ENCODE results near the gene ATP2C2.

ATP2C2 gene

GRCh38 chr16:84461413-84462295, 93.3 kb downstream of the ATP2C2 start:
- no peak overlapping the region for H3K4me3 ChIP-seq (ENCODE audit: low read length)

GRCh38 chr16:84462296-84463210, 94.2 kb downstream of the ATP2C2 start:
- Histone ChIP-seq H3K9me3 (replicated peaks; ENCODE audit: insufficient read depth, low read length) (no peaks in the 10 kb centered on the region), H2AFZ (ENCODE audit: low read length) (no peak overlapping the region), H3K9ac (ENCODE audit: low read length) (no peak overlapping the region), H3K9me2 (replicated peaks; ENCODE audit: insufficient read depth, low read length) (no peaks in the 10 kb centered on the region), H4K20me1 (ENCODE audit: insufficient read depth, low read length) (no peaks in the 10 kb centered on the region), H3K36me3 (replicated peaks; ENCODE audit: insufficient read depth, low read length) (no peaks in the 10 kb centered on the region), H3K27me3 (replicated peaks; ENCODE audit: insufficient read depth, low read length) (no peaks in the 10 kb centered on the region), H3K79me2 (ENCODE audit: low read length) (no peaks in the 10 kb centered on the region), H3K4me2 (ENCODE audit: low read depth, low read length) (no peak overlapping the region), H3K27ac (ENCODE audit: low read length) (no peak overlapping the region), H3F3A (ENCODE audit: insufficient read depth, low read length) (no peaks in the 10 kb centered on the region), H3K4me1 (ENCODE audit: low read length) (no peaks in the 10 kb centered on the region), H3K4me3 (ENCODE audit: low read length) (no peak overlapping the region)
- no peak for DNase-seq
- no peak for TF ChIP-seq EZH2 (optimal IDR thresholded peaks at IDR 0.05; ENCODE audit: low read depth, low read length)
- no peak for TF ChIP-seq EZH2phosphoT487 (IDR thresholded peaks at IDR 0.05; ENCODE audit: low read length)
- TF ChIP-seq, protein P1, sequence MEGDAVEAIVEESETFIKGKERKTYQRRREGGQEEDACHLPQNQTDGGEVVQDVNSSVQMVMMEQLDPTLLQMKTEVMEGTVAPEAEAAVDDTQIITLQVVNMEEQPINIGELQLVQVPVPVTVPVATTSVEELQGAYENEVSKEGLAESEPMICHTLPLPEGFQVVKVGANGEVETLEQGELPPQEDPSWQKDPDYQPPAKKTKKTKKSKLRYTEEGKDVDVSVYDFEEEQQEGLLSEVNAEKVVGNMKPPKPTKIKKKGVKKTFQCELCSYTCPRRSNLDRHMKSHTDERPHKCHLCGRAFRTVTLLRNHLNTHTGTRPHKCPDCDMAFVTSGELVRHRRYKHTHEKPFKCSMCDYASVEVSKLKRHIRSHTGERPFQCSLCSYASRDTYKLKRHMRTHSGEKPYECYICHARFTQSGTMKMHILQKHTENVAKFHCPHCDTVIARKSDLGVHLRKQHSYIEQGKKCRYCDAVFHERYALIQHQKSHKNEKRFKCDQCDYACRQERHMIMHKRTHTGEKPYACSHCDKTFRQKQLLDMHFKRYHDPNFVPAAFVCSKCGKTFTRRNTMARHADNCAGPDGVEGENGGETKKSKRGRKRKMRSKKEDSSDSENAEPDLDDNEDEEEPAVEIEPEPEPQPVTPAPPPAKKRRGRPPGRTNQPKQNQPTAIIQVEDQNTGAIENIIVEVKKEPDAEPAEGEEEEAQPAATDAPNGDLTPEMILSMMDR (IDR thresholded peaks at IDR 0.05; ENCODE audit: low read length): no peak

More at GRCh38 chr16:84461413-84462295, 93.3 kb downstream of the ATP2C2 start:
- Histone ChIP-seq H3K4me2 (ENCODE audit: low read depth, low read length) (no peak overlapping the region), H3K9me3 (replicated peaks; ENCODE audit: insufficient read depth, low read length) (no peaks in the 10 kb centered on the region), H3K27me3 (replicated peaks; ENCODE audit: insufficient read depth, low read length) (no peaks in the 10 kb centered on the region), H3K4me1 (ENCODE audit: low read length) (no peaks in the 10 kb centered on the region), H3K9me2 (replicated peaks; ENCODE audit: insufficient read depth, low read length) (no peaks in the 10 kb centered on the region), H3F3A (ENCODE audit: insufficient read depth, low read length) (no peaks in the 10 kb centered on the region), H4K20me1 (ENCODE audit: insufficient read depth, low read length) (no peaks in the 10 kb centered on the region), H3K9ac (ENCODE audit: low read length) (no peak overlapping the region), H3K36me3 (replicated peaks; ENCODE audit: insufficient read depth, low read length) (no peaks in the 10 kb centered on the region), H3K79me2 (ENCODE audit: low read length) (no peaks in the 10 kb centered on the region), H2AFZ (ENCODE audit: low read length) (no peak overlapping the region), H3K27ac (ENCODE audit: low read length) (no peak overlapping the region)
- no peak for TF ChIP-seq EZH2 (optimal IDR thresholded peaks at IDR 0.05; ENCODE audit: low read depth, low read length)
- no peak for TF ChIP-seq EZH2phosphoT487 (IDR thresholded peaks at IDR 0.05; ENCODE audit: low read length)
- TF ChIP-seq, protein P1 (IDR thresholded peaks at IDR 0.05; ENCODE audit: low read length): no peak
- no peak for DNase-seq

DNA sequence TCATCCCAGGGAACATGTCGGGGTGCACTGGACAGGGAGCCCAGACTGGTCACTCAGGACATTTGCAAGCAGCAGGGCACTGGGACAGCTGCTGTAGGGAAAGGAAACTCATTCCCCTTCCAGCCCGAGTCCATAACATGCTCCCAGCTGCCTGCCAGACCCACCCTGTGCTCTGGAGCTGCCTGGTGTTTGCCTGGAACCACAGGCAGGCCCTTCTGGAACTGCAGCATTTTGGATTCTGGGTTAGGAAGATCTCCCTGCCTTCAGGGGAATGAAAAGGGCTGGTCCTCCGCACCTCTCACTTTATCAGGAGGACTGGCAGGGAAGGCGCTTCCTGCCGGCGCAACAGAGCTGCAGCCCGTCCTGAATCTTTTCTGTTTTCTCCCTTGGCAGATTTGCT, 94.9 kb downstream of the ATP2C2 start:
- Histone ChIP-seq H3K36me3 (replicated peaks; ENCODE audit: insufficient read depth, low read length) (no peaks in the 10 kb centered on the region), H3K27ac (ENCODE audit: low read length) (no peak overlapping the region), H3K9me3 (replicated peaks; ENCODE audit: insufficient read depth, low read length) (no peaks in the 10 kb centered on the region), H3K9me2 (replicated peaks; ENCODE audit: insufficient read depth, low read length) (no peaks in the 10 kb centered on the region), H4K20me1 (ENCODE audit: insufficient read depth, low read length) (no peaks in the 10 kb centered on the region), H2AFZ (ENCODE audit: low read length) (no peak overlapping the region), H3K79me2 (ENCODE audit: low read length) (no peaks in the 10 kb centered on the region), H3K9ac (ENCODE audit: low read length) (no peak overlapping the region), H3K4me1 (ENCODE audit: low read length) (no peaks in the 10 kb centered on the region), H3K27me3 (replicated peaks; ENCODE audit: insufficient read depth, low read length) (no peaks in the 10 kb centered on the region), H3K4me2 (ENCODE audit: low read depth, low read length) (no peak overlapping the region), H3K4me3 (ENCODE audit: low read length) (no peak overlapping the region), H3F3A (ENCODE audit: insufficient read depth, low read length) (no peaks in the 10 kb centered on the region)
- TF ChIP-seq EZH2phosphoT487 (IDR thresholded peaks at IDR 0.05; ENCODE audit: low read length) (no peak), EZH2 (optimal IDR thresholded peaks at IDR 0.05; ENCODE audit: low read depth, low read length) (no peak)
- TF ChIP-seq, protein P1 (IDR thresholded peaks at IDR 0.05; ENCODE audit: low read length): no peak
- no peak for DNase-seq
